Epithelial cell of proximal tubule (primary cell): Measurements from ENCODE around the gene PHF21A. TPM values are rescaled to one million over a fixed set of nuclear protein-coding genes. Genes with fewer than 3 reads are reported as not detected.
A peak's percentile ranks its signal among the peaks of the same experiment; 100 is the strongest.

Experiments used
- DNase-seq: peaks from one replicate; pipeline ENCODE4 v3.0.0-alpha.2; 2011; ENCODE audit warnings: low read depth
- H3K4me3 ChIP-seq: 2 replicates; pipeline ENCODE4 v1.5.1; 2011; ENCODE audit warnings: low read depth, mild to moderate bottlenecking, low read length
- CTCF ChIP-seq: conservative IDR thresholded peaks from 2 replicates; pipeline ENCODE4 v1.5.1; 2012; ENCODE audit warnings: low read depth, mild to moderate bottlenecking, low read length
- total RNA-seq: library from RNA; depleted of rRNA; stranded (reverse); fragments of >200 nt; gene quantifications from 2 replicates; pipeline ENCODE4 v1.2.3, GENCODE V29; 2015

The PHF21A gene
- total RNA-seq, 1 donor from 2014 or later = 5.8 TPM

GRCh38 chr11:45889555-45889954 is 231.7 kb downstream of the PHF21A start:
- no peak for DNase-seq
- no peak overlapping the region for H3K4me3 ChIP-seq
- TF ChIP-seq CTCF = no peak

DNA sequence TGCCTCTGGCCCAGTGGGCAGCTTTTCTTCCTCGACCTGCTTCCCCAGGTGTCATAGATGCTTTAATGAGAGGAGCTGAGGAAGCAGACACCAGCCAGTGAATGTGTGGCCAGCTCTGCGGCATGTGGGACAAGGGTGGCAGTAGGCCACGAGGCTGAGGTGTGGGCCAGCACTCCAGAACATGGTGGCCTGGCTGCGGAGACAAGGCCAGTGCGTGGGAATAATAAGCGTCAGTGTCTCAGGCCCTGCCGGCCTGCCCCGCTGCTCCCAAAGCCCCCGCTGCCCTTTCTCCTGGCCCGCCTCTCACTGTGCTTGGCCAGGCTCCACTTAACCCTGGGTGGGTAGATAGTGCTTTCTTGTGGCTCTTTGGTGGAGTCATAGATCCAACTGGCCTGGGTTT is 233.7 kb downstream of the PHF21A start:
- H3K4me3 ChIP-seq = no peak overlapping the region
- TF ChIP-seq CTCF = no peak
- DNase-seq = no peak

DNA sequence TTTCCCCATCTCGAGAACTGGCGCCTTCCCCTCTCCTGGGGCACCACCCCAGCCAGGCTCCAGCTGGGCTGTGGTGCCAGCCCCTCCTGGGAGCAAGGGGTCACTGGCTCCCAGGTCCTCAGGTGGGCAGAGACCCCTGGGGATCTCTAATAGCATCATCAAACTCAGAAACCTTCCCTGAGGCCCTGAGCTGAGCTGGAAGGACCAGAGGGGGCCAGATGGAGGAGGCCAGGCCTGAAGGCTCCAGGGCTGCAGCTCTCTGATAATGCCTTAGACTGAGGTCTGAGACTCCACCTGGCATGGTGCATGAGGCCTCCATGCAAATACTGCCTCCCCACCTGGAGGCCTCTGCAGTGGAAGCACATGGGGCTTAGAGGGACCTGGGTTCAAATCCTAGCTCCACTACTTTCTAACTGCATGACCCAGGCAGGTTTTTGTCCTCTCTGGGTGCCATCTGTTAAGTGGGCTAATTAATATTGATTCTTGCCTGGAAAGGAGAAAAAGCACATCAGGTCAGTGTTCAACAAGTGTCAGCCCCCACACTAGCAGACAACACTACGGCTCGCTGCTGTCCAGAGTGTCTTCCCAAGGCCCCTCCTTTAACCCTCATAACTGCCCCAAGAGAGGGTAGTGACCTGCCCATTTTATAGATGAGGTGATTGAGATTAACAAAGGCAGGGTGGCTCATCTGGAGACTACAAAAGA is 234.3 kb downstream of the PHF21A start:
- TF ChIP-seq CTCF = no peak
- no peak for DNase-seq
- H3K4me3 ChIP-seq = no peak overlapping the region

DNA sequence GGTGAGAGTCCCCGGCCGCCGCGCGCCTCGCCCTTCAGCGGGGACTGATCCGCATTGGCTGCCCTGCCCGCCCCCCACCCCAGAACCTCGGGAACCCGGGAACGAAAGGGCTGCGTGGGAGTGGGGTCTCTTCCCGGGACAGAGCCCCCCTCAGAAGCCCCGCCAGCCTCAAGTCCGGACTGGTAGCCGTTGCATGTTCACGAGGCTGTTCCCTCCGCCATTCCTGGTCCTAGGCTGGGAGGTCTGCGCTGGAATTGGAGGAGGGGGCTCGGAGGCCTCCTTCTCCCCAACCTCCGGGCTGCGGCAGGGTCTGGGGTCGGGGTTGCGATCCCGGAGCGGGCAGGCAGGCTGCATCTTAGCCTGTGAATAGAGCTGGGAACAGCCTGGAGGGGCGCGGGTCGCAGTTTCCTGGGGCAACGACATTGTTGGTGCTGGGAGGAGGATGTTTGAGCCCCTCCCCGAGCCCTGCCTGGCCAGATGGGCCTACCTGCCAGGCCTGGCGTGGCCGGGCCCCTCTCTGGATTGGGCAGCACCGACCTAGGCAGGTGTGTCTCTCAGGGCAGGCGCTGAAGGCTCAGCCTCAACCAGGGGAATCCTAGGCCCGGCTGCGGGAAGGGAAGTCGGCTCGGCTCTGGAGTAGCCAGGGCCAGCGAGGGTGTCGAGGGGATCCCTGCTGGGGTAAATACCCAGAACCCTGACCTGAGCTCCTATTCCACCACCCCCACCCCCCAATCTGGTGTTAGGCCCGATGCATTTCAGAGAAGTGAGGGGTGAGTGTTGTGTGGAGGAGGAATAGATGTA is 235.1 kb downstream of the PHF21A start:
- DNase-seq = no peak
- peak overlapping the region; percentile 54 for H3K4me3 ChIP-seq
- no peak for TF ChIP-seq CTCF

- no peak for TF ChIP-seq CTCF
- H3K4me3 ChIP-seq = peak within 1 kb of the TSS; percentile 54
- no peak for DNase-seq
Observed at GRCh38 chr11:45885274-45885920, 235.9 kb downstream of the PHF21A start, which contains the start of gene MAPK8IP1. TSS of gene MAPK8IP1 (plus strand) at chr11:45885651. CDS start at chr11:45885821, 170 bp downstream.

- no peak for DNase-seq
- no peak overlapping the region for H3K4me3 ChIP-seq
- no peak for TF ChIP-seq CTCF
Observed at GRCh38 chr11:45884596-45885185, 236.6 kb downstream of the PHF21A start.

Other genes with a start within 250 kb of the PHF21A start
- 10.1 and 11.1 TPM in 2 replicates for gene MAPK8IP1, start 235.8 kb downstream of the PHF21A start, total RNA-seq
- gene FREY1, start 214.2 kb downstream of the PHF21A start, total RNA-seq = 0.51 TPM in 1 of 2 replicates, not detected in the other
- gene PEX16, start 203.6 kb downstream of the PHF21A start, total RNA-seq = 23.4 and 24.3 TPM in 2 replicates
- 2.5 and 3.3 TPM in 2 replicates for gene LARGE2, start 198.8 kb downstream of the PHF21A start, total RNA-seq
- gene CREB3L1, start 156.2 kb upstream of the PHF21A start, total RNA-seq = 0.29 and 2.4 TPM in 2 replicates
- gene DGKZ, start 226.0 kb upstream of the PHF21A start, total RNA-seq = 41.1 and 82.2 TPM in 2 replicates